ENCODE data around the gene SDF2L1.

SDF2L1 gene

GRCh38 chr22:21693333-21693998 is 51.4 kb downstream of the SDF2L1 start:
- DNase-seq (ENCODE audit: insufficient read length, low spot score) (no peak), FAIRE-seq (no peak)
- TF ChIP-seq, protein P1, sequence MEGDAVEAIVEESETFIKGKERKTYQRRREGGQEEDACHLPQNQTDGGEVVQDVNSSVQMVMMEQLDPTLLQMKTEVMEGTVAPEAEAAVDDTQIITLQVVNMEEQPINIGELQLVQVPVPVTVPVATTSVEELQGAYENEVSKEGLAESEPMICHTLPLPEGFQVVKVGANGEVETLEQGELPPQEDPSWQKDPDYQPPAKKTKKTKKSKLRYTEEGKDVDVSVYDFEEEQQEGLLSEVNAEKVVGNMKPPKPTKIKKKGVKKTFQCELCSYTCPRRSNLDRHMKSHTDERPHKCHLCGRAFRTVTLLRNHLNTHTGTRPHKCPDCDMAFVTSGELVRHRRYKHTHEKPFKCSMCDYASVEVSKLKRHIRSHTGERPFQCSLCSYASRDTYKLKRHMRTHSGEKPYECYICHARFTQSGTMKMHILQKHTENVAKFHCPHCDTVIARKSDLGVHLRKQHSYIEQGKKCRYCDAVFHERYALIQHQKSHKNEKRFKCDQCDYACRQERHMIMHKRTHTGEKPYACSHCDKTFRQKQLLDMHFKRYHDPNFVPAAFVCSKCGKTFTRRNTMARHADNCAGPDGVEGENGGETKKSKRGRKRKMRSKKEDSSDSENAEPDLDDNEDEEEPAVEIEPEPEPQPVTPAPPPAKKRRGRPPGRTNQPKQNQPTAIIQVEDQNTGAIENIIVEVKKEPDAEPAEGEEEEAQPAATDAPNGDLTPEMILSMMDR (IDR thresholded peaks at IDR 0.05; ENCODE audit: insufficient read depth, missing control alignments) = no peak
